ENCODE measurements around the gene CDC25B. TPM values are rescaled to one million over a fixed set of nuclear protein-coding genes. Genes with fewer than 3 reads are reported as not detected.

CDC25B gene
- total RNA-seq, 4 donors from 2014 or later, result 14.5 to 39.7 (median 38.4) TPM

DNA sequence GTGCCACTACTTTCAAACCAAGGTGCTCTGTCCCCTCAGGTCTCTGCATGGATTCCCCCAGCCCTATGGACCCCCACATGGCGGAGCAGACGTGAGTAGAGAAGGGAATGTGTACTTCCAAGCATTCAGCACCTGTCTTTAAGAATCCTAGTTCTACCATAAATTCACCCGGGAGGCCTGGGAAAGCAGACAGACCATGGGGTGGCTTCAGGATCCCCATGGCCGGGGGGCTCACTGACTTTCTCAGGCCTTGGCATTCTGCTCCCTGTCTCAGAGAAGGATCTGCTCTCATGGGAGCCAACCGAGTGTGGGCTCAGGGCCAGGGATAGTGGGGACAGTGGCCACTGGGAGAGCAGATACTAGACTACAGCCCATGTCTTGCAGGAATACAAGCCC, 2.3 kb downstream of the CDC25B start:
- H3K27me3 ChIP-seq, result no peaks in the 10 kb centered on the region
- peaks cover 0 to 57% of the 10 kb centered on the region in 2 donors for H3K36me3 ChIP-seq
- peak overlapping the region in 1 of 2 donors; percentile 80 for H3K4me3 ChIP-seq
- no peak for ATAC-seq
- peaks cover 0 to 76% (median 30%) of the 10 kb centered on the region in 3 donors for H3K4me1 ChIP-seq
- 27% methylated on average over 2 of the region's 5 CpGs; no CpG with 5 or more reads in 1 of the 2 donors for WGBS, 2 donors (ENCODE audit: low coverage in 1 of 2)
- TF ChIP-seq EP300 (IDR thresholded peaks at IDR 0.05) (no peak), POLR2AphosphoS5 (IDR thresholded peaks at IDR 0.05) (no peak), POLR2A (IDR thresholded peaks at IDR 0.05) (no peak)
- TF ChIP-seq, protein P1, sequence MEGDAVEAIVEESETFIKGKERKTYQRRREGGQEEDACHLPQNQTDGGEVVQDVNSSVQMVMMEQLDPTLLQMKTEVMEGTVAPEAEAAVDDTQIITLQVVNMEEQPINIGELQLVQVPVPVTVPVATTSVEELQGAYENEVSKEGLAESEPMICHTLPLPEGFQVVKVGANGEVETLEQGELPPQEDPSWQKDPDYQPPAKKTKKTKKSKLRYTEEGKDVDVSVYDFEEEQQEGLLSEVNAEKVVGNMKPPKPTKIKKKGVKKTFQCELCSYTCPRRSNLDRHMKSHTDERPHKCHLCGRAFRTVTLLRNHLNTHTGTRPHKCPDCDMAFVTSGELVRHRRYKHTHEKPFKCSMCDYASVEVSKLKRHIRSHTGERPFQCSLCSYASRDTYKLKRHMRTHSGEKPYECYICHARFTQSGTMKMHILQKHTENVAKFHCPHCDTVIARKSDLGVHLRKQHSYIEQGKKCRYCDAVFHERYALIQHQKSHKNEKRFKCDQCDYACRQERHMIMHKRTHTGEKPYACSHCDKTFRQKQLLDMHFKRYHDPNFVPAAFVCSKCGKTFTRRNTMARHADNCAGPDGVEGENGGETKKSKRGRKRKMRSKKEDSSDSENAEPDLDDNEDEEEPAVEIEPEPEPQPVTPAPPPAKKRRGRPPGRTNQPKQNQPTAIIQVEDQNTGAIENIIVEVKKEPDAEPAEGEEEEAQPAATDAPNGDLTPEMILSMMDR (IDR thresholded peaks at IDR 0.05), result no peak
- H3K27ac ChIP-seq, result peak overlapping the region in 3 of 4 donors; percentile 28 to 99 (median 96)
- H3K9me3 ChIP-seq, result no peaks in the 10 kb centered on the region

DNA sequence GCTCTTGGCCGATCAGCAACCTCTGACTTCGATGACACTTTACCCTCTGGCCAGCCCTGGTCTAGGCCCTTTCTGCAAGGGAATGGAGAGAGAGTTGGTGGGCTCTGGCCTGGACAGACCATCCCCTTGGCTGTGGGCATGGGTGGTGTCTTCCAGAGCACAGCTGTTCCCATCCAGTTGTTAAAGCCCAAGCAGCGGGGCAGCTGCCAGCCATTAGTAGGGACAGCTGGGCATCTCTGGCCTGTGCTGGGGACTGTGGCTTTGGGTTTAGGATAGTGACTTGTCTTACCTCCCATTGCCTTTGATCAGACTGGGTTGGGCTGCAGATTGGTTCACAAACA, 2.8 kb downstream of the CDC25B start:
- ATAC-seq, result no peak
- no peak overlapping the region for H3K4me3 ChIP-seq
- peak overlapping the region in 2 of 4 donors; percentile 96 to 99 for H3K27ac ChIP-seq
- WGBS, 2 donors (ENCODE audit: low coverage in 1 of 2), result 80% methylated on average over 2 of the region's 3 CpGs; no CpG with 5 or more reads in 1 of the 2 donors
- peaks cover 0 to 76% (median 30%) of the 10 kb centered on the region in 3 donors for H3K4me1 ChIP-seq
- TF ChIP-seq, protein P1 (IDR thresholded peaks at IDR 0.05), result no peak
- TF ChIP-seq POLR2A (IDR thresholded peaks at IDR 0.05), result no peak
- TF ChIP-seq EP300 (IDR thresholded peaks at IDR 0.05), result no peak
- TF ChIP-seq POLR2AphosphoS5 (IDR thresholded peaks at IDR 0.05), result no peak
- H3K9me3 ChIP-seq, result no peaks in the 10 kb centered on the region
- no peaks in the 10 kb centered on the region for H3K27me3 ChIP-seq
- peaks cover 0 to 62% of the 10 kb centered on the region in 2 donors for H3K36me3 ChIP-seq

DNA sequence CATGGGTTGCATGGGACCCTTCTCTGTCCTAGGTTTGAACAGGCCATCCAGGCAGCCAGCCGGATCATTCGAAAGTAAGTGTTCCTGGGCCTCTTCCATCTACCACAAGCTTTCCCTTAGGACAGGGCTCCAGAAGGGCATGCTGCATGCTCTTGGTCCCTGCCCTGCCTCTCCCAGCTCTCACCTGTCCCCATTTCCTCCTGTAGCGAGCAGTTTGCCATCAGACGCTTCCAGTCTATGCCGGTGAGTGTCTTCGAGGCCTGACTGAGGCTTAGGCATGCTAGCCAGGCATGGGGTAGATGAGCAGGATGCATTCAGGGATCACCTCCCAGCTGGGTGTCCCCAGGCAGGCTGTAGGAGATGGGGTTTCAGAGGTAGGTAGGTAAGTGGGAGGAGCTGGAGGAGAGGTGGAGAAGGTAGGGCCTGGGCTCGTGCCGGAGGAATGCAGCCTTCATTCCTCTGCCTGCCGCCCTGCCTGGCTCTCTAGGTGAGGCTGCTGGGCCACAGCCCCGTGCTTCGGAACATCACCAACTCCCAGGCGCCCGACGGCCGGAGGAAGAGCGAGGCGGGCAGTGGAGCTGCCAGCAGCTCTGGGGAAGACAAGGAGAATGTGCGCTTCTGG, 4.3 kb downstream of the CDC25B start:
- TF ChIP-seq POLR2AphosphoS5 (IDR thresholded peaks at IDR 0.05) (no peak), POLR2A (IDR thresholded peaks at IDR 0.05) (no peak), EP300 (IDR thresholded peaks at IDR 0.05) (no peak)
- TF ChIP-seq, protein P1 (IDR thresholded peaks at IDR 0.05), result no peak
- no peak for ATAC-seq
- H3K4me3 ChIP-seq, result no peak overlapping the region
- peak overlapping the region in 3 of 4 donors; percentile 31 to 99 (median 96) for H3K27ac ChIP-seq
- 70% methylated on average over 2 of the region's 18 CpGs; no CpG with 5 or more reads in 1 of the 2 donors for WGBS, 2 donors (ENCODE audit: low coverage in 1 of 2)
- H3K9me3 ChIP-seq, result no peaks in the 10 kb centered on the region
- H3K27me3 ChIP-seq, result no peaks in the 10 kb centered on the region
- H3K4me1 ChIP-seq, result peaks cover 0 to 78% (median 27%) of the 10 kb centered on the region in 3 donors
- peaks cover 0 to 77% of the 10 kb centered on the region in 2 donors for H3K36me3 ChIP-seq

DNA sequence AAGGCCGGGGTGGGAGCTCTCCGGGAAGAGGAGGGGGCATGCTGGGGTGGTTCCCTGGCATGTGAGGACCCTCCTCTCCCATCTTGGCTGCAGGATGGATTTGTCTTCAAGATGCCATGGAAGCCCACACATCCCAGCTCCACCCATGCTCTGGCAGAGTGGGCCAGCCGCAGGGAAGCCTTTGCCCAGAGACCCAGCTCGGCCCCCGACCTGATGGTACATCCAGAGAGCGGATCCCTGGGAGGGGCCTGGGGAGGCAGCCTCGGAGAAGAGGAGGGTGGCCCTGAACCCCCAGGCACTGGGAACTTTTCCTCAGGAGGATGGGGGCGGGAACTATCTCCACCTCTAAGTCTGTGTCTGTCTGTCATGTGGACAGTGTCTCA, 4.8 kb downstream of the CDC25B start:
- 70% methylated on average over 2 of the region's 8 CpGs; no CpG with 5 or more reads in 1 of the 2 donors for WGBS, 2 donors (ENCODE audit: low coverage in 1 of 2)
- Histone ChIP-seq H3K4me3 (no peak overlapping the region), H3K36me3 (peaks cover 0 to 82% of the 10 kb centered on the region in 2 donors), H3K27me3 (no peaks in the 10 kb centered on the region), H3K4me1 (peaks cover 0 to 78% (median 31%) of the 10 kb centered on the region in 3 donors), H3K27ac (peak overlapping the region in 2 of 4 donors; percentile 96 to 99), H3K9me3 (peaks cover 0 to under 1% (median 0%) of the 10 kb centered on the region in 3 donors)
- no peak for ATAC-seq
- TF ChIP-seq POLR2AphosphoS5 (IDR thresholded peaks at IDR 0.05) (no peak), EP300 (IDR thresholded peaks at IDR 0.05) (no peak), POLR2A (IDR thresholded peaks at IDR 0.05) (no peak)
- TF ChIP-seq, protein P1 (IDR thresholded peaks at IDR 0.05), result no peak

DNA sequence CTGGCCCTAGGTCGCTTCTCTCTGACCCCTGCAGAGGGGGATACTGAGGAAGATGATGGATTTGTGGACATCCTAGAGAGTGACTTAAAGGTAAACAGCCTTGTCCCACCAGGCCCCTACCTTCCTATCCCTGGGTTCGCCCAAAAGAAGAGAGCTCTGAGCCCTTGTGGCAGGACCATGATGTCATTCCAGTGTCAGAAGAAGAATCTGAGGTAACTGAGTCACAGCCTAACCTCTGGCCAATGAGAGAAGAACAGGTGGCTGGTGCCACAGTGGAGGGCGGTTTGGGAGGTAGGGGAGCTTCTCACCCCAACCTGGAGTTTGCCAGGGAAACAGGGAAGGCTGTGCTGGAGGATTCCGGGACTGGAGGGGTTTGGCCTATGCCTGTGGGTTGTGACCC, 5.2 kb downstream of the CDC25B start:
- Histone ChIP-seq H3K27ac (peak overlapping the region in 2 of 4 donors; percentile 96 to 99), H3K4me1 (peaks cover 0 to 81% (median 35%) of the 10 kb centered on the region in 3 donors)
- TF ChIP-seq, protein P1 (IDR thresholded peaks at IDR 0.05), result no peak
- TF ChIP-seq EP300 (IDR thresholded peaks at IDR 0.05), result no peak
- no peak for TF ChIP-seq POLR2AphosphoS5 (IDR thresholded peaks at IDR 0.05)
- no peak for TF ChIP-seq POLR2A (IDR thresholded peaks at IDR 0.05)

More for the DNA sequence above, 5.2 kb downstream of the CDC25B start:
- Histone ChIP-seq H3K9me3 (peaks cover 0 to 5% (median 0%) of the 10 kb centered on the region in 3 donors), H3K27me3 (no peaks in the 10 kb centered on the region), H3K36me3 (peaks cover 0 to 84% of the 10 kb centered on the region in 2 donors), H3K4me3 (no peak overlapping the region)
- WGBS, 2 donors (ENCODE audit: low coverage in 1 of 2), result 92 to 100% methylated on average over 1 to 3 of the region's 4 CpGs
- no peak for ATAC-seq

Measured in gastroesophageal sphincter (tissue), 4 donors.